ENCODE data around the gene S100A4. TPM values are rescaled to one million over a fixed set of nuclear protein-coding genes. Genes with fewer than 3 reads are reported as not detected.

The S100A4 gene
- total RNA-seq, 1 donor from 2014 or later, result 2.8 TPM

- H3K27ac Mint-ChIP-seq (ENCODE audit: unreplicated experiment), result no peak overlapping the region
- peaks cover 12% of the 10 kb centered on the region for H3K4me1 Mint-ChIP-seq (ENCODE audit: unreplicated experiment)
- H3K9me3 Mint-ChIP-seq (ENCODE audit: unreplicated experiment), result no peaks in the 10 kb centered on the region
- H3K36me3 Mint-ChIP-seq (ENCODE audit: low read depth, unreplicated experiment), result no peaks in the 10 kb centered on the region
- no peak for DNase-seq (ENCODE audit: low spot score)
- TF ChIP-seq CTCF (IDR thresholded peaks at IDR 0.05; ENCODE audit: unreplicated experiment), result no peak
- H3K27me3 Mint-ChIP-seq (ENCODE audit: unreplicated experiment), result peaks cover 11% of the 10 kb centered on the region
- no peak overlapping the region for H3K4me3 Mint-ChIP-seq (ENCODE audit: unreplicated experiment)
Observed at GRCh38 chr1:153539395-153540093, 6.1 kb downstream of the S100A4 start.

GRCh38 chr1:153538315-153538821 is 7.2 kb downstream of the S100A4 start:
- H3K27ac Mint-ChIP-seq (ENCODE audit: unreplicated experiment), result no peak overlapping the region
- TF ChIP-seq CTCF (IDR thresholded peaks at IDR 0.05; ENCODE audit: unreplicated experiment), result no peak

GRCh38 chr1:153537376-153537730 is 8.3 kb downstream of the S100A4 start:
- H3K4me3 Mint-ChIP-seq (ENCODE audit: unreplicated experiment), result no peak overlapping the region
- peaks cover 18% of the 10 kb centered on the region for H3K27me3 Mint-ChIP-seq (ENCODE audit: unreplicated experiment)
- H3K36me3 Mint-ChIP-seq (ENCODE audit: low read depth, unreplicated experiment), result no peaks in the 10 kb centered on the region

More at GRCh38 chr1:153538315-153538821, 7.2 kb downstream of the S100A4 start:
- no peak for DNase-seq (ENCODE audit: low spot score)
- peaks cover 15% of the 10 kb centered on the region for H3K4me1 Mint-ChIP-seq (ENCODE audit: unreplicated experiment)
- H3K27me3 Mint-ChIP-seq (ENCODE audit: unreplicated experiment), result peaks cover 14% of the 10 kb centered on the region
- H3K9me3 Mint-ChIP-seq (ENCODE audit: unreplicated experiment), result no peaks in the 10 kb centered on the region
- H3K4me3 Mint-ChIP-seq (ENCODE audit: unreplicated experiment), result no peak overlapping the region
- no peaks in the 10 kb centered on the region for H3K36me3 Mint-ChIP-seq (ENCODE audit: low read depth, unreplicated experiment)

GRCh38 chr1:153536671-153537375 is 8.8 kb downstream of the S100A4 start:
- H3K4me1 Mint-ChIP-seq (ENCODE audit: unreplicated experiment), result peaks cover 24% of the 10 kb centered on the region
- no peak for TF ChIP-seq CTCF (IDR thresholded peaks at IDR 0.05; ENCODE audit: unreplicated experiment)
- no peak overlapping the region for H3K27ac Mint-ChIP-seq (ENCODE audit: unreplicated experiment)
- no peak for DNase-seq (ENCODE audit: low spot score)
- no peaks in the 10 kb centered on the region for H3K36me3 Mint-ChIP-seq (ENCODE audit: low read depth, unreplicated experiment)
- H3K4me3 Mint-ChIP-seq (ENCODE audit: unreplicated experiment), result no peak overlapping the region
- H3K27me3 Mint-ChIP-seq (ENCODE audit: unreplicated experiment), result peaks cover 16% of the 10 kb centered on the region
- H3K9me3 Mint-ChIP-seq (ENCODE audit: unreplicated experiment), result no peaks in the 10 kb centered on the region

More at GRCh38 chr1:153537376-153537730, 8.3 kb downstream of the S100A4 start:
- DNase-seq (ENCODE audit: low spot score), result no peak
- TF ChIP-seq CTCF (IDR thresholded peaks at IDR 0.05; ENCODE audit: unreplicated experiment), result no peak
- Mint-ChIP-seq H3K9me3 (ENCODE audit: unreplicated experiment) (no peaks in the 10 kb centered on the region), H3K4me1 (ENCODE audit: unreplicated experiment) (peaks cover 23% of the 10 kb centered on the region), H3K27ac (ENCODE audit: unreplicated experiment) (no peak overlapping the region)
